Heart left ventricle (tissue), 13 donors: ENCODE measurements around the gene SCAMP4.

Experiments used
- POLR2A ChIP-seq, 2 donors: fragments of 450-650 bp; IDR thresholded peaks; one replicate each; pipeline ENCODE4 v1.6.1; 2017; ENCODE audit warnings: antibody characterized with exemption in 2 of 2, mild to moderate bottlenecking in 2 of 2, moderate library complexity in 2 of 2
- TF ChIP-seq, protein P1 (sequence below), 12 donors: fragments of 200-600 bp; sonication (generic) in 4 of 12; IDR thresholded peaks; one replicate each; pipeline versions ENCODE4 v1.5.0 to v1.8.0; 2018 to 2022; ENCODE audit warnings: antibody characterized with exemption in 12 of 12, mild to moderate bottlenecking in 5 of 12
- donor health status: ischemic (EF 13 %, LVEDD 7.1; RV severe dilation, severe dysfunction).
- donor health status: DM: no; HTN: yes; CAD: no.
- donor health status: DM: no; HTN: no; CAD: no.
- donor health status: ischemic (EF 25% LVEDD 6.9; RV normal size, moderate dysfunction).
- donor health status: ischemic (EF 25% LVEDD 5.7; RV mildly dilated, moderate dysfunction).
- donor health status: ischemic (EF 35%, LVEDD 5.7; RV mildly dilated, moderate dysfunction).
- donor health status: nonischemic (EF 11% LVEDD 7.7; RV severe dilation, severe dysfunction).
- donor health status: DM: yes; HTN: yes; CAD: no.
- donor health status: PGD.
- donor health status: ischemic (EF 29% LVEDD 5.4; RV normal size, mild dysfunction).
- donor health status: nonischemic (EF 23%, LVEDD 6.1; RV moderate dilation, normal function).

DNA sequence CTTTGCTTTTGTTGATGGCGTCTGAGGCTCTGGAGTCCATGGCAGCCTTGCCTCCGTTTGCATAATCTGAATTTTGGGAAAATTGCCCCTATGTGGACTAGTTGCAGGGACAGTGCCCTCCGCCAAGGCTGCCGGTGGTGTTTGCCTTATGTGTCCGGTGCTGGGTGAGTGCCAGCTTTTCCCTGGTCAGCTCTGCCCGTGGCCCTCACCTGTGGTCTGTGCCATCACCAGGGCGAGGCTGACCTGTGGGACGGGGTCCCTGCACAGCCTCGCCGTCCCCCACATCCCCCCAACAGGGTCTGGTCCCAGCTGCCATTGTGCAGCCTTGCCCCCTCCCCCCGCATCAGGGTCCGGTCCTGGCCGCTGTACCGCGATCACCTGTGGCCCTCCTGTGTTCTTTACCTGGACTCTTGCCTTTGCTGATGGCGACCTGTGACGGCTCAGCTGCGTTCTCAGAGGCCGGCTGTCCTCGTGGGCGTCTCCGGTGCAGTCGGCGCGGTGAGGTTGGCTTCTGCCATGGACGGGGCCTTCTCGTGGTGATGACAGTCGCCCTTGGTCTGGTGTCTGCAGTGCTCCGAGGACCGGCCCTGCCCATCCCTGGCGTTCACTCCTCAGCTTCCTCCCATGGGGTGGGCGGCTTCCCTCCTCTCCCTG is 48.4 kb downstream of the SCAMP4 start:
- TF ChIP-seq, protein P1, sequence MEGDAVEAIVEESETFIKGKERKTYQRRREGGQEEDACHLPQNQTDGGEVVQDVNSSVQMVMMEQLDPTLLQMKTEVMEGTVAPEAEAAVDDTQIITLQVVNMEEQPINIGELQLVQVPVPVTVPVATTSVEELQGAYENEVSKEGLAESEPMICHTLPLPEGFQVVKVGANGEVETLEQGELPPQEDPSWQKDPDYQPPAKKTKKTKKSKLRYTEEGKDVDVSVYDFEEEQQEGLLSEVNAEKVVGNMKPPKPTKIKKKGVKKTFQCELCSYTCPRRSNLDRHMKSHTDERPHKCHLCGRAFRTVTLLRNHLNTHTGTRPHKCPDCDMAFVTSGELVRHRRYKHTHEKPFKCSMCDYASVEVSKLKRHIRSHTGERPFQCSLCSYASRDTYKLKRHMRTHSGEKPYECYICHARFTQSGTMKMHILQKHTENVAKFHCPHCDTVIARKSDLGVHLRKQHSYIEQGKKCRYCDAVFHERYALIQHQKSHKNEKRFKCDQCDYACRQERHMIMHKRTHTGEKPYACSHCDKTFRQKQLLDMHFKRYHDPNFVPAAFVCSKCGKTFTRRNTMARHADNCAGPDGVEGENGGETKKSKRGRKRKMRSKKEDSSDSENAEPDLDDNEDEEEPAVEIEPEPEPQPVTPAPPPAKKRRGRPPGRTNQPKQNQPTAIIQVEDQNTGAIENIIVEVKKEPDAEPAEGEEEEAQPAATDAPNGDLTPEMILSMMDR (IDR thresholded peaks at IDR 0.05) = no peak
- TF ChIP-seq POLR2A (IDR thresholded peaks at IDR 0.05) = no peak
